ENCODE data around the gene SEL1L.

GRCh38 chr14:81562818-81563217 is 29.2 kb upstream of the SEL1L start:
- no peak for TF ChIP-seq CTCF (IDR thresholded peaks at IDR 0.05)
- no peak for TF ChIP-seq EZH2 (IDR thresholded peaks at IDR 0.05)
- TF ChIP-seq EZH2phosphoT487 (IDR thresholded peaks at IDR 0.05): no peak

Data from neural progenitor cell (in vitro differentiated cells).